H7 (cell line): ENCODE measurements around the gene MAMDC2. TPM values are rescaled to one million over a fixed set of nuclear protein-coding genes. Genes with fewer than 3 reads are reported as not detected.
A peak's percentile ranks its signal among the peaks of the same experiment; 100 is the strongest.
"Not testable (repeated sequence)": the region's sequence is repeated elsewhere in the genome, so short reads cannot be mapped to it uniquely, and the experiment has no call there.

Experiments
- DNase-seq: peaks from one replicate; pipeline ENCODE4 v3.0.0; 2012
- H3K27me3 ChIP-seq: 2 replicates; pipeline ENCODE4 v1.6.0; 2011; ENCODE audit warnings: mild to moderate bottlenecking, low read length; ENCODE audit not compliant: control insufficient read depth, insufficient read depth
- H3K36me3 ChIP-seq: replicated peaks from 2 replicates; pipeline ENCODE4 v1.5.1; 2011; ENCODE audit warnings: low read length; ENCODE audit not compliant: control insufficient read depth, insufficient read depth
- H3K4me3 ChIP-seq: 2 replicates; pipeline ENCODE4 v1.5.1; 2011; ENCODE audit warnings: low read depth, mild to moderate bottlenecking, control low read depth, low read length, moderate library complexity; ENCODE audit not compliant: insufficient read depth
- total RNA-seq: library from RNA; depleted of rRNA; stranded (reverse); fragments of >200 nt; shearing (Covaris generic); gene quantifications from 2 replicates; pipeline ENCODE4 v1.2.3, GENCODE V29; 2014

MAMDC2 gene
- total RNA-seq, 1 experiment from 2014 or later = 5.4 TPM

- no peak for DNase-seq
- H3K27me3 ChIP-seq = no peaks in the 10 kb centered on the region
- no peaks in the 10 kb centered on the region for H3K36me3 ChIP-seq
- no peak overlapping the region for H3K4me3 ChIP-seq
Measured at GRCh38 chr9:70020991-70021571, 22.6 kb upstream of the MAMDC2 start.

DNA sequence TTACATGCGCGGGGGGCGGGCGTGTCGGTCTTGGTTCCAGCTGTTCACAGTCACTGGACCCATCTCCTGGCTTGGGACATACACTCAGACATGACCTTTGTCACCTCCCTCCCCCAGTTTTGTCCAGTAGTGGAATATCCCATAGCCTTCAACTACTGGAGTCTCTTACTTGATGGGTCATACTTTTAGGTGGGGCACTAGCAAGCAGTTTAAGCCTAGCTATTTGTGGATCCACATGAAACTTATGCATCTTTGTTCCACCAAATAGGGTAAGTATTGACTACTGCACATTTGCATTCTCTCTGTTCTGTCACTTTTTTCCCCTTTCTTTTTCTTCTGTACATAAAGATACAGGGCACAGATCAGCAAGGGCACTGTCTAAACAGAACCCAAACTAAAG lies 15.4 kb upstream of the MAMDC2 start:
- DNase-seq = no peak
- Histone ChIP-seq H3K36me3 (no peaks in the 10 kb centered on the region), H3K4me3 (no peak overlapping the region), H3K27me3 (no peaks in the 10 kb centered on the region)

- no peak for DNase-seq
- no peaks in the 10 kb centered on the region for H3K36me3 ChIP-seq
- H3K4me3 ChIP-seq = no peak overlapping the region
- H3K27me3 ChIP-seq = no peaks in the 10 kb centered on the region
Measured at GRCh38 chr9:70030156-70030555, 13.5 kb upstream of the MAMDC2 start.

DNA sequence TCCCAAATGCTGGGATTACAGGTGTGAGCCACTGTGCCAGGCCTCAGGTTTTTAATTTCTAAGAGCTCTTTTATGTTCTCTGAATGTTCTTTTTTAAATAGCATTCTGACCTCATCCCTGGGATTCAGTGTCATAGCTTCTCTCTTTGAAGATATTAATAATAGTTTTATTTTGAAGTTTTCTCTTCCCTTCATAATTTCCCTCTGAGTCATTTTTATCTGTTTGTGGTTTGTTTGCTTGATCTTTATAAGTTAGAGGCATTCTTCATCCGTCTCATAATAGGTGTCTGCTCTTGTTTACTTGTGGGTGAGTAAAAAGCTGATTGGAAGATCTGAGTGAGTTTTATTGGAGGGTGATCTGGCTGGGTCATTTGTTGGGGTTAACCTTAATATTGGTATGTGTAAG lies 12.5 kb upstream of the MAMDC2 start:
- Histone ChIP-seq H3K36me3 (no peaks in the 10 kb centered on the region), H3K4me3 (no peak overlapping the region), H3K27me3 (no peaks in the 10 kb centered on the region)
- DNase-seq = no peak

DNA sequence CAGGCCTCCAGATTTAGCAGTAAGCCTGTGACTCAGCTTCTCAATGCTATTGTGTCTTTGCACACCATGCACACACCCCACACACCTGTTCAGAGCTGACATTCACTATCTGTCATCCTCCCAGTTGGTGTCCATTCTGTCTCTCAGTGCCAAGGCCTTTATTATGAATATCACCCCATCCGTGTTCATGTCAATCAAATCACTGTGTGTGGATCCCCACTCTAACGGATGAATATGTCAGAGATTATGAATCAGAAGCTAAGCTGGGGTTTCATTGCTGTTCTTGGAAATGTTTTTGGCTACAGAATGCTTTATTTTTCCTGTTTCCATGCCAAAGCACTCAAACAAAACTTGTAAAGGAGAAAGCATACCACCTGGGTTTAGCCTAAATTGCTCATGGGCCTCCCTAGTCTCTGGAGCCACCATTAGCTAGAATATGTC lies 9.4 kb upstream of the MAMDC2 start:
- Histone ChIP-seq H3K4me3 (no peak overlapping the region), H3K36me3 (no peaks in the 10 kb centered on the region), H3K27me3 (no peaks in the 10 kb centered on the region)
- DNase-seq = no peak

GRCh38 chr9:70035691-70036090 lies 8.0 kb upstream of the MAMDC2 start:
- no peak for DNase-seq
- no peaks in the 10 kb centered on the region for H3K27me3 ChIP-seq
- H3K36me3 ChIP-seq = no peaks in the 10 kb centered on the region
- no peak overlapping the region for H3K4me3 ChIP-seq

GRCh38 chr9:70036641-70037040 lies 7.0 kb upstream of the MAMDC2 start:
- no peaks in the 10 kb centered on the region for H3K27me3 ChIP-seq
- H3K4me3 ChIP-seq = no peak overlapping the region
- no peak for DNase-seq
- H3K36me3 ChIP-seq = no peaks in the 10 kb centered on the region

- DNase-seq, H3K4me3 ChIP-seq, H3K27me3 ChIP-seq, H3K36me3 ChIP-seq: not testable (repeated sequence)
Measured at GRCh38 chr9:70038171-70038621, 5.5 kb upstream of the MAMDC2 start.

DNA sequence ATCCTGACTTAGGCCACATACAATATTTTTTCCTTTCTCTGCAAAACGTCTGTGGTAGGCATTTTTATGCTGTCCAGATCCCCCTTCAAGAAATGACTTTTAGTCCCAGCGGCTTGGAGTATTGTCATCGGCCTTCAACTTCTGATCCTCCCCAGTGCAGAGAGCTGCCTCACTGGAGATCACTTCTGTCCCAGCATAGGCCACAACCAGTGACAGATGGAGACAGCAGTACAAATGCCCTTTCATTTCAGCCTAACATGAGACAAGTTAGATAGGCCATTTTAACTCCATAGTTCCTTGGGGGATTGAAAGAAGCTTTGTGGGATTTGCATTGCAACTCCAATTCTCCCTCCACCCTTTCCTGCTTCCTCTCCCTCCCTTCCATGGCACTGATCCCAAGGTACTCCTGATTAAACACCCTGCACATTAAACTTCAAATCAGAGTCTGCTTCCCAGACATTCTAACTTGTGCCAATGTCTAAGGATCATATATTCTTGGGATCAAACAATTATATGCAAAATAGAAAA lies 3.2 kb upstream of the MAMDC2 start:
- H3K36me3 ChIP-seq = no peaks in the 10 kb centered on the region
- H3K4me3 ChIP-seq = no peak overlapping the region
- H3K27me3 ChIP-seq = peaks cover 11% of the 10 kb centered on the region; the same call in 1 of the 2 replicates
- no peak for DNase-seq

DNA sequence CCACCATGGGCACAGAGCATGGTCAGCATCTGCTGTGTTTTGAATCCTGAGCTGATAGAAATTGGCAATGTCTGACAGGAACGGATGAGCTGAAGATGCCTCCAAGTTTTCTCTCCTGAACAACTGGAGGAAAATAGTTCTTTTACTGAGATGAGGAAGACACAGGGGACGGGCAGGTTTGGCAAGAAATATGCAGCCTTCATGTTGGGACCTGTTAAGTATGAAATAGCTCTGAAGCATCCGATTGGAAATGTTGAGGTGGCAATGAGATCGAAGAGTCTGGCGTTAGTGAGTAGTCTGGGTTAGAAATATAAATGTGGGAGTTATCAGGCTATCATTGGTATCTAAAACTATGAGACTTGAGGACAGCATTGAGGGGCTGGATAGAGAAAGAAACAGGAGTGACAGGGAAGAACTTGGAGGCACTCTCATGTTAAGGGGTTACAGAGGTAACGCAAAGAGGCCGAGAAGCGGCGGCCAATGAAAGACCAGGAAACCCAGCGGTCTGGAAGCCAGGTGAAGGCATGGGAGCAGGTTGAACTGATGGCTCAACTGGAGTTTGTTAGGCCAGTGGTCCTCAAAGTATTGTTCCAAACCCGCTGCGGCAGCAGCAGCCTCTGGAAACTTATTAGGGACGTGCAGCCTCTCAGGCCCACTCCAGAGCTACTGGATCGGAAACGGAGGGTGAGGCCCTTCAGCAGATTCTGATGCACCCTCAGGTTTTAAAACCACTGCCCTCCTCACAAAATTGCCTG lies 1.0 kb upstream of the MAMDC2 start:
- H3K36me3 ChIP-seq = no peaks in the 10 kb centered on the region
- peak overlapping the region; percentile 58; the same call in 1 of the 2 replicates for H3K4me3 ChIP-seq
- peaks cover 11% of the 10 kb centered on the region; the same call in 1 of the 2 replicates for H3K27me3 ChIP-seq
- no peak for DNase-seq

DNA sequence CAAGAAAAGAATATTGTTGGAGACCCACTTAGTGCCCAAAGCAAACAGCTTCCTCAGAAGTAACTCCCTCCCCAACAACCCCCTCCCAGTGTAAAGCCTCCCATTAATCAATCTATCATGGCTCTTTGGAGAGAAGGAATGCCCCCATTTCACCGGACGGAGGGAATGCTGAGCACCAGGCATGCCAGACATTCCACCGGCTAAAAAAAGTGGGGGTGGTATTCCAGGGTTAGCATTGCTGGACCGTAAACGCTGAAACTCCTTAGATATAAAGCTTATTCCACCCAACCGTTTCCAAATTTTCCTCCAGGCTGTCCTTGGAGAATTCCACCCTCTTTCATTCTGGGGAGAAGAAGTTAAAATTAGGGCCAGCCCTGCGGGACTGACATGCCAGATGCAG lies 363 bp upstream of the MAMDC2 start:
- no peaks in the 10 kb centered on the region for H3K36me3 ChIP-seq
- H3K27me3 ChIP-seq = peaks cover 11% of the 10 kb centered on the region; the same call in 1 of the 2 replicates
- peak overlapping the region; percentile 58 for H3K4me3 ChIP-seq
- DNase-seq = peak; percentile 71

DNA sequence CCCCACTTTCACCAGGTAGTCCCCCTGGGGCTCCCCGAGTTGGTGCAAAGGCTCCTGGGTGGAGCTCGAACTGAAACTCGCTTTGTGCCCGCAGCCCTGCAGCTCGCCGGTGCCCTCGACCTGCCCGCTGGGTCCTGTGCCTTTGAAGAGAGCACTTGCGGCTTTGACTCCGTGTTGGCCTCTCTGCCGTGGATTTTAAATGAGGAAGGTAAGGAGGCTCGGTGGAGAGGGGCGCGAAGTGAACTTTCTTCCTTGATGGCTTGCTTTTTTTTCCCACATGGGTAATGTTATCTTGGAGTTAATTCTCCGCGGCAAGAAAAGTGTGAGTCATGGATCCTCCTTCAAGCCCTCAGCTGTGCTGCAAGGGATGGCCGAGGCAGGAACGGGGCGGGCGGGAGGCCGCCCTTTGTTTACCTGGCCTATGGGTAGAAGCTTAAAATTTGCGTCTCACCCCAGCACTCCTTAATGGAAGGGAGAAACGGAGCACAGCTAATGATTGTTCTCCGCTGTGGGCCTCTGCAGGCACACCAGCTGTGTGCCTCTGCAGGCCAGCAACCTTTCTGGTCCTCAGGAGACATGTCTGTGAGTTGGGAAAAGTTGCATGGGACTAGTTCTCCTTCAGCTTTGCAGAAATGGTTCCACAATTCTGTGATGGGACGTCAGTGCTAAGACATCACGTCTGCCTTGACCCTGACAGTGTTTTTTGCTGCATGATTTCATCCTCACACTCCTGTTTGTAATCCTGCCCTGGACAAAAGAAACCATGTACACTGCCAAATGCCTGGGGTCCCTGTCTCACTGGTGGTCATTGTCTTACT lies 1.1 kb downstream of the MAMDC2 start:
- Histone ChIP-seq H3K4me3 (peak overlapping the region; percentile 58), H3K27me3 (peaks cover 11% of the 10 kb centered on the region; the same call in 1 of the 2 replicates), H3K36me3 (no peaks in the 10 kb centered on the region; the same call in 1 of the 2 replicates)
- DNase-seq = peak; percentile 79

DNA sequence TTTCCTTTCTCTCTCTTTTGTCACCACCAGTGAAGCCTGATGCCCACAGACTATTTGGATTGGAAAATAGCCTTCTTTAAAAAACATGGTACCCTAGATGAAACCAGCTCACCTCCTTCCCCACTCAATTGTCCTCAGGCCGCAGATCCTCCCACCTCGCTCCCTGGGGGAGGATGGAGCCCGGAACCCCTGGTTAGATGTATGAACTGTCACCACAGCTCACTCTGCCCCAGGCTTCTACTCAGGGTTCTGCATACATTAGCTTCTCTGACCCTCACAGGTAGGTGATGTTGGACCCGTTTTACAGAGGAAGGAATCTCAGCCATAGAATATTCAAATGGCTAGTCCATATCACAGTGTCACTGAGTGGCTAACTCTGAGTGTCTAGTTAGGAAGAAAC lies 1.8 kb downstream of the MAMDC2 start:
- no peaks in the 10 kb centered on the region; the same call in 1 of the 2 replicates for H3K36me3 ChIP-seq
- DNase-seq = no peak
- peaks cover 11% of the 10 kb centered on the region; the same call in 1 of the 2 replicates for H3K27me3 ChIP-seq
- no peak overlapping the region for H3K4me3 ChIP-seq

DNA sequence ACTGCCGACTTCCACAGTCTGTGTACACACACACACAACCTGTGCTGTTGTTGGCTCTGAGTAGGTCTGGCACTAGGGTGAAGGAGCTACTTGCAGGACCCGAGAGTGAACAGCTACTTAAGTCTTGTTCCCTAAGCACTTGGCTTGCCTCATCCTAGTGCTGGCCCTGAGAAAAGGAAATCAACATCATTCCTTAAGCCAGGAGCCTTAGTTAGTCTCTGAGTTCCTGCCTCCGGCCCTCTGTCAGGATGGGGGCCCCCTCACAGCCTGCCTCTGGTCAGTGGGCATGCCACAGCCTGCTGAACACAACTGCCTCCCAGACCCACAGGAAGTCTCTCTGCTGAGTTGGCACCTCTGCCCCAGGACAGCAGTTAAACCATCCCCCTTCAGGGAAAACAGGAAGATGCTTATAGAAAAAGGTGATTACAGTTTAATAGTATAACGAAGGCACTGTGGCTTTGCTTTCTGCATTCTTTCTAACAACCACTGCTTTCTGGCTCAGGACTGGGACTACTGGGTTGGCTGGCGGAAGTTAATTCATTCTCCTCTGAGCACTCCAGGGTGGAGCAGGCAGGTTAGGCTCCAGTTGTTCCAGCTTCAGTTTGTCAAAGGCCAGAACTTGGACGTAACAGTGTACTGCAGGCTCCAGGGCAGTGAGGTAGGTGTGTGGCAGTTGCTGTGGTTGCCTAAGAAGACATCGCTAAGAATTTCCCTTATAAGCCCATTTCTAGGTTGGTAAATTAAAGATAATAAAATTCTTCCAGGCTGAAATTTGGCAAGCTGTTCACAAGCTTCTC lies 2.8 kb downstream of the MAMDC2 start:
- H3K27me3 ChIP-seq = peaks cover 11% of the 10 kb centered on the region; the same call in 1 of the 2 replicates
- H3K36me3 ChIP-seq = no peaks in the 10 kb centered on the region; the same call in 1 of the 2 replicates
- no peak for DNase-seq
- no peak overlapping the region for H3K4me3 ChIP-seq
